Loucy (cell line): ENCODE results near the gene ATP10B.

ENCODE experiments used
- H2AFZ ChIP-seq: fragments of 200-600 bp; sonication (generic); 2 replicates; pipeline ENCODE4 v1.6.0; 2016; ENCODE audit warnings: antibody characterized with exemption, mild to moderate bottlenecking, low read length, moderate library complexity
- H3F3A ChIP-seq: fragments of 200-600 bp; 2 replicates; pipeline ENCODE4 v1.6.0; 2016; ENCODE audit warnings: antibody characterized with exemption, low read depth, mild to moderate bottlenecking
- H3K27me3 ChIP-seq: fragments of 200-600 bp; sonication (generic); 2 replicates; pipeline ENCODE4 v1.6.1; 2014; ENCODE audit warnings: low read length, mild to moderate bottlenecking; ENCODE audit not compliant: insufficient read depth, poor library complexity, severe bottlenecking
- H3K36me3 ChIP-seq: fragments of 200-600 bp; sonication (generic); 2 replicates; pipeline ENCODE4 v1.6.1; 2016; ENCODE audit warnings: low read length; ENCODE audit not compliant: insufficient read depth
- H3K4me1 ChIP-seq: fragments of 200-600 bp; sonication (generic); 2 replicates; pipeline ENCODE4 v1.5.1; 2014; ENCODE audit warnings: low read length, mild to moderate bottlenecking; ENCODE audit not compliant: insufficient read depth, poor library complexity, severe bottlenecking
- H3K4me2 ChIP-seq: fragments of 200-600 bp; sonication (generic); 2 replicates; pipeline ENCODE4 v1.6.0; 2014; ENCODE audit warnings: antibody characterized with exemption, low read length, low read depth, mild to moderate bottlenecking; ENCODE audit not compliant: poor library complexity, severe bottlenecking
- H3K4me3 ChIP-seq: fragments of 200-600 bp; sonication (generic); 2 replicates; pipeline ENCODE4 v1.5.1; 2014; ENCODE audit warnings: low read length, mild to moderate bottlenecking, mixed read lengths; ENCODE audit not compliant: poor library complexity, severe bottlenecking
- H3K79me2 ChIP-seq: fragments of 200-600 bp; sonication (generic); 2 replicates; pipeline ENCODE4 v1.6.1; 2014; ENCODE audit warnings: low read length; ENCODE audit not compliant: insufficient read depth
- H3K9ac ChIP-seq: fragments of 200-600 bp; sonication (generic); 2 replicates; pipeline ENCODE4 v1.6.0; 2014; ENCODE audit warnings: mild to moderate bottlenecking, low read depth, low read length, moderate library complexity; ENCODE audit not compliant: poor library complexity, severe bottlenecking
- H3K9me2 ChIP-seq: fragments of 200-600 bp; sonication (generic); replicated peaks from 2 replicates; pipeline ENCODE4 v1.6.1; 2016; ENCODE audit warnings: low read depth, low read length, mixed read lengths
- H3K9me3 ChIP-seq: fragments of 200-600 bp; sonication (generic); 2 replicates; pipeline ENCODE4 v1.6.1; 2014; ENCODE audit warnings: mild to moderate bottlenecking, antibody characterized with exemption, low read length, low read depth; ENCODE audit not compliant: insufficient read depth
- H4K20me1 ChIP-seq: fragments of 200-600 bp; sonication (generic); 2 replicates; pipeline ENCODE4 v1.6.0; 2014; ENCODE audit warnings: antibody characterized with exemption, low read length, mild to moderate bottlenecking; ENCODE audit not compliant: insufficient read depth, poor library complexity, severe bottlenecking
- CTCF ChIP-seq: fragments of 200-600 bp; sonication (generic); conservative IDR thresholded peaks from 2 replicates; pipeline ENCODE4 v1.5.1; 2014; ENCODE audit warnings: mild to moderate bottlenecking, antibody characterized with exemption, low read length
- EZH2phosphoT487 ChIP-seq: fragments of 200-600 bp; IDR thresholded peaks from 2 replicates; pipeline ENCODE4 v1.6.1; 2018; ENCODE audit warnings: antibody characterized with exemption, mild to moderate bottlenecking, moderate library complexity, borderline replicate concordance

The ATP10B gene

GRCh38 chr5:160793530-160793899 lies 58.5 kb downstream of the ATP10B start:
- H3K4me2 ChIP-seq, result no peak overlapping the region
- H3K9me3 ChIP-seq, result no peaks in the 10 kb centered on the region
- no peak overlapping the region for H3K4me3 ChIP-seq
- no peaks in the 10 kb centered on the region for H3K36me3 ChIP-seq
- no peak overlapping the region for H2AFZ ChIP-seq
- TF ChIP-seq EZH2phosphoT487 (no peak), CTCF (no peak)
- no peak overlapping the region for H3K9ac ChIP-seq
- H3F3A ChIP-seq, result no peaks in the 10 kb centered on the region
- H3K79me2 ChIP-seq, result no peaks in the 10 kb centered on the region
- no peaks in the 10 kb centered on the region for H4K20me1 ChIP-seq
- no peaks in the 10 kb centered on the region for H3K9me2 ChIP-seq
- H3K27me3 ChIP-seq, result no peaks in the 10 kb centered on the region
- H3K4me1 ChIP-seq, result no peaks in the 10 kb centered on the region

GRCh38 chr5:160792732-160793529 lies 59.1 kb downstream of the ATP10B start:
- H2AFZ ChIP-seq, result no peak overlapping the region
- no peak overlapping the region for H3K4me2 ChIP-seq
- H3K36me3 ChIP-seq, result no peaks in the 10 kb centered on the region
- H3K4me3 ChIP-seq, result no peak overlapping the region
- H3K27me3 ChIP-seq, result no peaks in the 10 kb centered on the region
- H4K20me1 ChIP-seq, result no peaks in the 10 kb centered on the region
- no peaks in the 10 kb centered on the region for H3F3A ChIP-seq
- H3K9me3 ChIP-seq, result no peaks in the 10 kb centered on the region
- no peaks in the 10 kb centered on the region for H3K79me2 ChIP-seq
- H3K9ac ChIP-seq, result no peak overlapping the region
- TF ChIP-seq EZH2phosphoT487 (no peak), CTCF (no peak)
- no peaks in the 10 kb centered on the region for H3K9me2 ChIP-seq
- no peaks in the 10 kb centered on the region for H3K4me1 ChIP-seq

- Histone ChIP-seq H3K9ac (no peak overlapping the region), H3K4me1 (no peaks in the 10 kb centered on the region), H3K79me2 (no peaks in the 10 kb centered on the region), H3K9me3 (no peaks in the 10 kb centered on the region), H3K27me3 (no peaks in the 10 kb centered on the region), H3K4me2 (no peak overlapping the region), H2AFZ (no peak overlapping the region), H3K36me3 (no peaks in the 10 kb centered on the region), H3K4me3 (no peak overlapping the region), H3F3A (no peaks in the 10 kb centered on the region), H4K20me1 (no peaks in the 10 kb centered on the region), H3K9me2 (no peaks in the 10 kb centered on the region)
- TF ChIP-seq EZH2phosphoT487 (no peak), CTCF (no peak)
These were observed 59.7 kb downstream of the ATP10B start for GRCh38 chr5:160792281-160792680.
